Activated CD8-positive, alpha-beta memory T cell treated with anti-CD3 and anti-CD28 coated beads, Interleukin-2, amount 50 U/mL, for 24 hours (primary cell): ENCODE data around the gene CDH23.

Source experiments
- DNase-seq: peaks from one replicate; pipeline ENCODE4 v3.0.0-alpha.2; 2020; ENCODE audit errors: extremely low read depth

CDH23 gene

GRCh38 chr10:71835671-71836595 is 439.2 kb downstream of the CDH23 start:
- DNase-seq: no peak

DNA sequence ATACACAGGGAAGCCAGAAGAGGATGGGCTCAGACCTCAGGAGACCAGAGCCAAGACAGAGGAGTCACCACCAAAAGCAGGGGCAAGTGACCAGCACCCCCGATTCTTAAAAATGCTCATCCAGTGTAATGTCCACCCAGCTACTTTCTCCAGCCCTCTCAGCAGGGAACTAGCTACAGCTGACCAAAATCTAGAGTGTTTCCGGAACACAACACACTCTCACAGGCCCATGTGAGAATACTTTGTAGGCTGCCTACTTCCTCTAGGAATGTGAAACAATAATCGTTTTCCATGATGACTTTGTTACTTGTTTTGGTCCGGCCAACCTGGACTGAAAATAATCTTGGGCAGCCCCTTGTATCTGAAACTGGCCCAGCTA is 439.9 kb downstream of the CDH23 start:
- DNase-seq: no peak

DNA sequence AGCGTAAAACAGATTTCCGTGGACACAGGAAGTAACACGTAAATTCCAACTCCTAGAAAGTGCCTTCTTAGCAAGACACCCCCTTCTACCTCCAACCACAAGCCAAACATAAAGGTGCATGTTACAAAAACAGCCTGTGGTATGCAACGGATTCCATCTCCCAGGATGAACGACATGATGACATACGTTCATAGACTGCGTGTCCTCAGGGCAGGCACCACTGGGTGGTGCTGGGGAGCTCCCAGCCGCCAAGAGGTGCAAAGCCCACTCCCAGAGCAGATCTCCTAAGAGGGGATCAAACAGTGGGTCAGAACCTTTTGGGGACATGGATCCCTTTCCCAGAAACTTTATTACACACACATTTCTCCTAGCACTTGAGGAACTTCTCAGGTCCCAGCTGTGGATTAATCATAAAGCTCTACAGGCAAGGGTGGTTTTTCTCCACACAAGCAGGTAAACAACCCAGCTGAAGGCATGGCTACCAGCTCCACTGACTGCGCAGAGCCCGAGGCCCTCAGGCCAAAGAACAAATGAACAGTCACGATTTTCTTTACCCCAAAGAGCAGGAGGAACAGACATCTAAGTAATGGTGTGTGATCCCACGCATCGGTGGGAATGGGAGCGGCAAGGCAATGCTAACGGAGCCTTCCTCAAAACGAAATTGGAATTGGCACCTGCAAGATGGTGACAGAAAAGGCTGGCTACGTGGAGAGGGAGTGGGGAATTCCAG is 440.5 kb downstream of the CDH23 start:
- no peak for DNase-seq

DNA sequence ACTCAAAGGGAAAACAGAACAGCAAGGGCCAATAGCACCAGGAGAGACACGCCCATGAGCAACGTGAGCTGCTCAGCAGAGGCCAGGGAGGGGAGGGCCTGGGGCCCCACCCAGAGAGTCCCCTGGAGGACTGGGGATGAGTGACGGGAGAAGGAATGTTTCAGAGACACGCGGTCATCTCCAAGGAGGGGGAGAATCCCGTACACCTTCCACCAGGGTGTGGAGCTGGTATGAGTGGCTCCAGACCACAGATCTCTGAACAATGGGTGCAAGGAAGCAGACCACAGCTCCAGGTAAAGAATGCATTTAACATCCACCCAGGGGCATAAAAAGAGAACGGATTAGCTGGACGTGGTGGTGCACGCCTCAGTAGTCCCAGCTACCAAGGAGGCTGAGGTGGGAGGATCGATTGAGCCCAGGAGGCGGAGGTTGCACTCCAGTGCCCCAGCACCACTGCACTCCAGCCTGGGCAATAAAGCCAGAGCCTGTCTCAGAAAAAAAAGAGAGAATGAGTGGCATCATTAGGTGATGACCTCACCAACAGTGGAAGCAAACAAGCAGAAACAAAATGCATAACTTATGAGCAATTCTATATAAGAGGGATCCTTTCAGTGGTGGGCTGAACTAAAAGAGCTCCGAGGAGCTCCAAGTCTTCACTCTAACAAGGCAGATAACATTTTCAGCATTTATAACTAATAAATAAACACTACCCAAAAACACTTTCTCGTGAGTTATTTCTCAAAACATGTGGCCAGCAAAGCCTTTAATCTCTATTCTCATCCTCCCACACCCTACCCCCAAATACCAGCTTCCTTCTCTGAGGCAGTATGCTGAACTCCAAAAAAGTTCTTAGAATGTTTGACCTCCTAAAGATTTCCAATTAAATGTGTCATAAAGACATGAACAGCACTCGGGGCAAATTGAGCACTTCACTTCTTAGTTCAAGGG is 441.8 kb downstream of the CDH23 start:
- DNase-seq: no peak

DNA sequence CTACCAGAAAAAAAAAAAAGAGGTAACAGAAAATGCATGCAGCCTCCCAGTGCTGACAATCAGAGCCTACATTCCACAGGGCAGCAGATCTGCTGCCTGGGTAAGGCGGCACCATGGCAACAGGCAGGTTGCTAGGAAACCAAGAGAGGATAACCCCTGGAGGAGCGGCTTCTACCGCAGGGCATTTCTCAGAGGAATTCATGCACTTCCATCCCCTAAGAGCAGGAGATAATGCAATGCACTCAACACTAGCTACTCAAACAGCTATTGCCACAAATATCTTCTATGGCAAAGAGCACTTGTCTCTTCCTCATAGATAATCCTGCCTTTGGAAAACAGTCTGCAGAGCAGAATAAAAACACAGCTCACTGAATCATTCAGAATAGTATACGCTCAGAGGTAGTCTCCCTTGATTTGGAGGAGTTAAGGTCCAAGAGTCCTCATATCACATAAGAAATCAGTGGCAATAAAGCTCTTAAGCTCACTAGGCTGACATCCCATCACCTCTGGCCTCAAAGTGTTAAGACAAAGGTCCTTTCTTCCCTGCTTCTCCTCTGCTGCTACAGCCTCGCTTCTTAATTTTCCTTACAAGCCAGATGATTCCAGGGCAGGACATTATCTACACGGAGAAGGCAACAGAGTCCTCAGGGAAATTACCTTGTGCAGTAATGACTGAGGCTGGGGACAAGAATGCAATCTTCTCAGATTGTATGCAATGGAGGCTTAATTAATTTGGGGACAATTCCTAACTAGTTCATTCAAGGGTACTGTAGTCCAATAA is 443.6 kb downstream of the CDH23 start:
- no peak for DNase-seq

DNA sequence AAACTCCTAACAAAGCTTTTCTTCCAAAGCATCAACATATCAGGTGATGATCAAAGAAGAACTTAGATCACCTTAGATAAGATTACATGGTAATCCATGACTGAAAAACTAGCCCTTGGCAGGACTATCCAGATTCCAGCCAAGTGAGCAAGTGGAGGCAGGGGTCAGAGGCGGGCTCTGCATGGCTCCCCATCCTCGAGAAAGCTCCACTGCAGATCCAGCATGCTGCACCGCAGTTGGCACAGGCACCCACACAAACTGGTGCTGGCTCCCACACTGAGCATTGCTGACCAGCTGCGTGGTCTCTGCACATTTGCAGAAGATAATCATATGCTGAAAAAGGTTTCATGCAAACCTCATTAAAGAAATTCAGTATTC is 444.2 kb downstream of the CDH23 start:
- no peak for DNase-seq

GRCh38 chr10:71842422-71842821 is 445.7 kb downstream of the CDH23 start:
- no peak for DNase-seq

DNA sequence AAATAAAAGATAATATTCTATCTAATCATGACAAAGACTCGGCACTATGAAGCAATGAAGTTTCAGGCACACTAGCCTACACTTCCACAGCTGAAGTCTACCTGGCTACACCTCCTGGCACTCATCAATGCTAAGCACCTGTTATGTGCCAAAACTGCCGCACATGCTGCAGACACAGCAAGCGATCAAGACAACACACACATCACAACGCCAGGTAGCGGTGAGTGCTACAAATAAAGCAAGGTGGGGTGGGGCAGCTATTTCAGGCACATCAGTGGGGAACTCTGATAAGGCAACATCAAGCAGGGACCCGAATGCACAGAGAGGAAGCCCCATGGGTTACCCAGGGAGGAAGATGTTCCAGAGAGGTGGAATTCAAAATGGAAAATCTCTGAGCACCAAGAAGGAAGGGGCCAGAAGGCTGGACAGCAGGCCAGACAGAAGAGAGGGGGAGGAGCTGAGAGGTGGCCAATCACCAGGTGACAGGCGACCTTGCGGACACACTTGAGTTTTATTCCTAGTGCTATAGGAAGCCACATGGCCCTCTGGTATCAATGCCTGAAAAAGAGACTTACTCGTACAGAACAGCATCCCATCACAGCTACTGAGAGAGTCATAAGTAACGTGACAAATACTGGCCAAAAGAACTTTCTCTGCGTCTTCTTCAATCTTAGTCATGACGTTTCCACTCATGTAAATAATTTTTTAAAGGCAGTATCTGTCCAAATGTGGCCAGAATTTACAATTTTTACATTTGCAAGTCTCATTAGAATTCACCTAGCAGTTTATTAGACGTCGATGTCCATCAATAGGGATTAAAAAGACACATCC is 446.4 kb downstream of the CDH23 start:
- DNase-seq: no peak

DNA sequence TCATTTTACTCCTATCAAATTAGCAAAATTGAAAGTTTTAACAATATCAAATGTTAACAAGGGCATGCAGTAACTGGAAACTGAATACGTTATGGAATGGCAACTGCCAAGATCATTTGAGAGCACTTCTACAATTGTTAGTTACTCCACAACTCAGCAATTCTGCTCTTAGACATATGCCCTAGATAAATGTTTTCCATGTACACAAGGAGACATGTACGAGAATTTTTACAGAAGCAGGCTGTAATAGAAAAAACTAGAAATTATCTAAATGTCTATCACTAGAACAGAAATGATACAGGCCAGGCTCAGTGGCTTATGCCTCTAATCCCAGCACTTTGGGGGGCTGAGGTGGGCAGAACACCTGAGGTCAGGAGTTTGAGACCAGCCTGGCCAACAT is 447.4 kb downstream of the CDH23 start:
- no peak for DNase-seq

DNA sequence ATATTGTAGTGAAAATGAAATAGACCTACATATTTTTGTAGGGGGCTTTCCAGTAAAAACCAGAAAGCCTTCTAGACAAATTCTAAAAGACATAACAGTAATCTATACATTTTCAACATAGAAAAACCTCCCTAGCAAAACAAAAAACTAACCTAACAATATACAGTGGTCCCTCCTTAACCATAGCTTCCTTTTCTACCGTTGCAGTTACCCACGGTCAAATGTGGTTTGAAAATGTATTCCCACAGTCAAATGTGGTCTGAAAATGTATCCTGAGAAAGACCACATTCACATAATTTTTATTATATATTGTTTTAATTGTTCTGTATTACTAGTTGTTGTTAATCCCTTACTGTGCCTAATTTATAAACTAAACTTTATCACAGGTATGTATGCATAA is 448.0 kb downstream of the CDH23 start:
- DNase-seq: no peak

DNA sequence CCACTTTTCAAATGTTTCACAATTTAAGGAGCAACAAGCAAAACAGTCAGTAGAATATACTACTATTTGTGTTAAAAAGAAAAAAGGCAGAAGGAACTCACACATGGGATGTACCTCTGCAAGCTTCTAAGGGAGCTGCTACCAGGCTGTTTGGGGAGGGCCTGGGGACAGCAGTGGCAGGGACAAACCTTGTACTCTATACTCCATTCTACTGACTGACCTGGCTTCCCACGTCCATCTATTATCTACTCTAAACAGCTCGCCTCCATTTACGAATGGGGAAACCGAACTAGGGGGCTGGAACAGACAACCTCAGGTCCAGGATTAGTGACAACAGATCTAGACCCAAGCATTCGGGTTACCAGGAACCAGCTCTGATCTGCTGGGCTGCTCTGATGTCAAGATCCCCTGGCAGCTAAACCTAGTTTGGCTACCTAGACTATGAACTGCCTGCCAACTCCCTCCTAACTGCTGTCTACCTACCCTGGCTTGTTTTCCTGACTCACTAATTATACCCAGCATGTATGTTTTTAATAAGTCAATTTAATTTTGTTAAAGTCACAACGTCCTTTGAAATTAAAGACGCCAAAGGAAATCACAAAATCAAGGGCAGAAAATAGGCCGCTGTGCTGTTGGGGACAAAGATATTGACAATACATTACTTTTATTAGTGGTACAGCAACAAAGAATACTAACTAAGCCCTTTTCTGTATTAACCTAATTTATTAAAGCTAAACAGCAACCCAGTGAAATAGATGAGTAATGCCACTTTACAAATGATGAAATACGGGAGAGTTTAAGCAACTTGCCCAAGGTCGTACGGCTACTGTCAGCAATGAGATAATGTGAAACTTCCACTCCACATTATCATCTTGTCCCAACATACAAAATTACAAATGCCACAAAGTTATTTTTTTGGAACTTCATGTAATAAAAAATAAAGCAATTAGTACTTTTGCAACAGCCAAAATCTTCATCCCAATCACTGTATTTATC is 449.0 kb downstream of the CDH23 start:
- DNase-seq: no peak

DNA sequence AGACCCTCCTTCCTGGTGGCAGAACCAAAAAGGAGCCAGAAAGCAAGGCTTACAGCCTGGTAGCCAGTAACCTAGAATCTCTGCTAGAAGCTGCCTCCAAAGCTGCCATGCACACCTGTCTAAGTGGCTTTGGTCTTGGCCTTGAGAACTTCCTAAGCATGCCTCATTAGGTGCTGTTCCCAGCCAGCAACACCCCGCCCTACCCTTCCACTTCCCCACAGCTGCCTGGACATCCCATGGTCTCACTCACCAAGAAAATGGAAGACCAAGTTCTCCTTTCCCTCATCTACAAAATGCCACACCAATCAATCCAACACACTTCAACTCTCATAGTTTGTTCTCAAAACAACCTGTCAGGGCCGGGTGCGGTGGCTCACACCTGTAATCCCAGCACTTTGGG is 450.1 kb downstream of the CDH23 start:
- DNase-seq: no peak

DNA sequence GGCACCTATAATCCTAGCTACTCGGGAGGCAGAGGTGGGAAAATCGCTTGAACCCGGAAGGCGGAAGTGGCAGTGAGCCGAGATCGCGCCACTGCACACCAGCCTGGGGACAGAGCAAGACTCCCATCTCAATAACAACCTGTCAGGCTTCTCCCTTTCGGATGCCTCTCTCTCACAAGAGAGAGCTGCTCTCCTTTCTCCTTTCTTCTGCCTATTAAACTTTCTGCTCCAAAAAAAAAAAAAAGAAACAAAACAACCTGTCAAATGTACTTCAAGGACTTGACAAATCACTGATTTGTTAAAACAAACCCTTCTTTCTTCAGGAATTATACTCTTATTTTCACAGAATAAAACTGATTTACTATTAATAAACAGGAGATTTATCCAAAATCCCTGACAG is 450.7 kb downstream of the CDH23 start:
- no peak for DNase-seq

GRCh38 chr10:71848325-71849275 is 451.9 kb downstream of the CDH23 start:
- no peak for DNase-seq

DNA sequence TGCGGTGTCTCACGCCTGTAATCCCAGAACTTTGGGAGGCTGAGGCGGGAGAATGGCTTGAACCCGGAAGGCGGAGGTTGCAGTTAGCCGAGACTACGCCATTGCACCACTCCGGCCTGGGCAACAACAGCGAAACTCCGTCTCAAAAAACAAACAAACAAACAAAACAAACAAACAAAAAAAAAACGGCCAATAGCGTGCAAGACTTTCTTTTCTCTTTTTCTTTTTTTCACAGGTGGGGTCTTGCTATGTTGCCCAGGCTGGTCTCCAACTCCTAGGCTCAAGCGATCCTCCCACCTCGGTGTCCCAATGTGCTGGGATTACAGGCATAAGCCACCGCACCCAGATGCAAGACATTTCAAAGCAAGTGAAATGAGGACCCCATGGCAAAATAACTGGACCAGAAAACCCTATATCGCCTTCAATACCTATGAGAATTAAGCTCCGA is 452.8 kb downstream of the CDH23 start:
- no peak for DNase-seq

GRCh38 chr10:71850021-71850742 is 453.5 kb downstream of the CDH23 start:
- DNase-seq: no peak
